Activated T-helper 1 cell treated with Interleukin-2 at 50 U/mL for 16 hours (primary cell): ENCODE results near the gene ZCCHC8.
"Not testable (repeated sequence)": the region's sequence is repeated elsewhere in the genome, so short reads cannot be mapped to it uniquely, and the experiment has no call there.

ENCODE experiments used
- DNase-seq: peaks from one replicate; pipeline ENCODE4 v3.0.0-alpha.2; 2020; ENCODE audit warnings: low read depth

The ZCCHC8 gene

GRCh38 chr12:122500685-122501488 is at the start of gene ZCCHC8:
Gene ZCCHC8 (minus strand): TSS chr12:122500932. CDS start chr12:122500840, 92 bp downstream.
- peak; percentile 93 for DNase-seq

- DNase-seq, result no peak
These were observed 46.6 kb upstream of the ZCCHC8 start for GRCh38 chr12:122547330-122547729.

- no peak for DNase-seq
These were observed 45.1 kb upstream of the ZCCHC8 start for GRCh38 chr12:122545855-122546254.

- no peak for DNase-seq
These were observed 43.8 kb upstream of the ZCCHC8 start for GRCh38 chr12:122544537-122544936.

GRCh38 chr12:122538496-122538895 is 37.8 kb upstream of the ZCCHC8 start:
- no peak for DNase-seq

- no peak for DNase-seq
These were observed 36.3 kb upstream of the ZCCHC8 start for GRCh38 chr12:122537021-122537420.

GRCh38 chr12:122533856-122534255 is 33.1 kb upstream of the ZCCHC8 start:
- no peak for DNase-seq

GRCh38 chr12:122528992-122529391 is 28.3 kb upstream of the ZCCHC8 start:
- no peak for DNase-seq

- DNase-seq, result no peak
These were observed 27.9 kb upstream of the ZCCHC8 start for GRCh38 chr12:122528582-122528981.

GRCh38 chr12:122527478-122527944 is 26.8 kb upstream of the ZCCHC8 start:
- DNase-seq, result no peak

- peak; percentile 95 for DNase-seq
These were observed 26.1 kb upstream of the ZCCHC8 start, which contains the start of the genes KNTC1 and RSRC2 for GRCh38 chr12:122526683-122527477. Gene KNTC1 (plus strand): TSS chr12:122527249. CDS start chr12:122530064, 2,815 bp downstream. Gene RSRC2 (minus strand): TSS chr12:122526936. CDS start chr12:122526853, 83 bp downstream.

GRCh38 chr12:122523846-122524718 is 23.4 kb upstream of the ZCCHC8 start:
- DNase-seq, result no peak

GRCh38 chr12:122523280-122523679 is 22.5 kb upstream of the ZCCHC8 start:
- DNase-seq, result no peak

GRCh38 chr12:122520676-122521075 is 19.9 kb upstream of the ZCCHC8 start:
- no peak for DNase-seq

GRCh38 chr12:122519418-122519817 is 18.7 kb upstream of the ZCCHC8 start:
- DNase-seq, result no peak

- DNase-seq, result no peak
These were observed 18.2 kb upstream of the ZCCHC8 start for GRCh38 chr12:122518908-122519307.

GRCh38 chr12:122517877-122518276 is 17.1 kb upstream of the ZCCHC8 start:
- DNase-seq, result no peak

GRCh38 chr12:122516544-122517361 is 16.0 kb upstream of the ZCCHC8 start:
- no peak for DNase-seq

GRCh38 chr12:122515275-122515674 is 14.5 kb upstream of the ZCCHC8 start:
- no peak for DNase-seq

- no peak for DNase-seq
These were observed 12.9 kb upstream of the ZCCHC8 start for GRCh38 chr12:122513660-122514059.

GRCh38 chr12:122513028-122513427 is 12.3 kb upstream of the ZCCHC8 start:
- DNase-seq, result not testable (repeated sequence)
